ENCODE measurements around the gene NOXA1.

GRCh38 chr9:137404961-137405567 lies 18.1 kb upstream of the NOXA1 start:
- TF ChIP-seq CTCF (IDR thresholded peaks at IDR 0.05; ENCODE audit: low read depth, low read length, missing input control) (no peak), SP1 (IDR thresholded peaks at IDR 0.05) (no peak), RAD21 (IDR thresholded peaks at IDR 0.05) (no peak), FOXA1 (IDR thresholded peaks at IDR 0.05) (no peak), TAF1 (conservative IDR thresholded peaks at IDR 0.05) (no peak)

Measured in liver (tissue), 3 donors.